ENCODE data around the gene ADGRE3.

The ADGRE3 gene

GRCh38 chr19:14674764-14675163 is at the start of gene ADGRE3:
ADGRE3 (minus strand) TSS chr19:14674844; CDS start chr19:14674770, 74 bp downstream.
- H3K4me1 Mint-ChIP-seq: peaks cover 20% of the 10 kb centered on the region
- peak within 1 kb of the TSS; percentile 26 for H3K27ac Mint-ChIP-seq
- ATAC-seq (ENCODE audit: low read depth) (peak; percentile 81), DNase-seq (ENCODE audit: low spot score in 2 of 2) (peak in 1 of 2 donors; percentile 29)
- no peaks in the 10 kb centered on the region for H3K36me3 Mint-ChIP-seq
- no peaks in the 10 kb centered on the region for H3K9me3 Mint-ChIP-seq
- peak within 1 kb of the TSS; percentile 4 for H3K4me3 Mint-ChIP-seq
- H3K27me3 Mint-ChIP-seq: no peaks in the 10 kb centered on the region

- no peaks in the 10 kb centered on the region for H3K4me1 Mint-ChIP-seq
- H3K9me3 Mint-ChIP-seq: peaks cover 30% of the 10 kb centered on the region
- no peaks in the 10 kb centered on the region for H3K27me3 Mint-ChIP-seq
- no peak overlapping the region for H3K27ac Mint-ChIP-seq
- no peak overlapping the region for H3K4me3 Mint-ChIP-seq
- ATAC-seq (ENCODE audit: low read depth): no peak
- H3K36me3 Mint-ChIP-seq: peaks cover 65% of the 10 kb centered on the region
- DNase-seq (ENCODE audit: low spot score in 2 of 2): no peak
These were observed 47.5 kb upstream of the ADGRE3 start for GRCh38 chr19:14722127-14722526.

- Mint-ChIP-seq H3K36me3 (peaks cover 85% of the 10 kb centered on the region), H3K4me1 (no peaks in the 10 kb centered on the region), H3K4me3 (no peak overlapping the region), H3K9me3 (peaks cover 31% of the 10 kb centered on the region), H3K27ac (no peak overlapping the region), H3K27me3 (no peaks in the 10 kb centered on the region)
- no peak for ATAC-seq (ENCODE audit: low read depth)
- no peak for DNase-seq (ENCODE audit: low spot score in 2 of 2)
These were observed 44.5 kb upstream of the ADGRE3 start for GRCh38 chr19:14719162-14719561.

GRCh38 chr19:14718522-14719116 is 44.0 kb upstream of the ADGRE3 start:
- no peak overlapping the region for H3K27ac Mint-ChIP-seq
- no peak for ATAC-seq (ENCODE audit: low read depth)
- no peaks in the 10 kb centered on the region for H3K4me1 Mint-ChIP-seq
- H3K27me3 Mint-ChIP-seq: no peaks in the 10 kb centered on the region
- no peak overlapping the region for H3K4me3 Mint-ChIP-seq
- peaks cover 33% of the 10 kb centered on the region for H3K9me3 Mint-ChIP-seq
- peaks cover 84% of the 10 kb centered on the region for H3K36me3 Mint-ChIP-seq
- DNase-seq (ENCODE audit: low spot score in 2 of 2): no peak

- H3K4me3 Mint-ChIP-seq: no peak overlapping the region
- DNase-seq (ENCODE audit: low spot score in 2 of 2): no peak
- peaks cover 27% of the 10 kb centered on the region for H3K9me3 Mint-ChIP-seq
- no peaks in the 10 kb centered on the region for H3K27me3 Mint-ChIP-seq
- H3K27ac Mint-ChIP-seq: no peak overlapping the region
- no peak for ATAC-seq (ENCODE audit: low read depth)
- H3K36me3 Mint-ChIP-seq: peaks cover 86% of the 10 kb centered on the region
- no peaks in the 10 kb centered on the region for H3K4me1 Mint-ChIP-seq
These were observed 41.2 kb upstream of the ADGRE3 start for GRCh38 chr19:14715841-14716240.

GRCh38 chr19:14704450-14704849 is 29.8 kb upstream of the ADGRE3 start:
- DNase-seq (ENCODE audit: low spot score in 2 of 2) (no peak), ATAC-seq (ENCODE audit: low read depth) (no peak)
- no peaks in the 10 kb centered on the region for H3K4me1 Mint-ChIP-seq
- H3K36me3 Mint-ChIP-seq: peaks cover 70% of the 10 kb centered on the region
- H3K9me3 Mint-ChIP-seq: no peaks in the 10 kb centered on the region
- H3K27me3 Mint-ChIP-seq: no peaks in the 10 kb centered on the region
- no peak overlapping the region for H3K27ac Mint-ChIP-seq
- H3K4me3 Mint-ChIP-seq: no peak overlapping the region

- Mint-ChIP-seq H3K4me3 (no peak overlapping the region), H3K27me3 (no peaks in the 10 kb centered on the region), H3K27ac (no peak overlapping the region), H3K9me3 (no peaks in the 10 kb centered on the region), H3K4me1 (no peaks in the 10 kb centered on the region), H3K36me3 (peaks cover 68% of the 10 kb centered on the region)
- DNase-seq (ENCODE audit: low spot score in 2 of 2) (no peak), ATAC-seq (ENCODE audit: low read depth) (no peak)
These were observed 29.2 kb upstream of the ADGRE3 start for GRCh38 chr19:14703833-14704232.

- no peaks in the 10 kb centered on the region for H3K27me3 Mint-ChIP-seq
- DNase-seq (ENCODE audit: low spot score in 2 of 2): no peak
These were observed 26.2 kb upstream of the ADGRE3 start for GRCh38 chr19:14700711-14701375.

GRCh38 chr19:14699641-14700040 is 25.0 kb upstream of the ADGRE3 start:
- Mint-ChIP-seq H3K36me3 (peaks cover 54% of the 10 kb centered on the region), H3K27me3 (no peaks in the 10 kb centered on the region)
- DNase-seq (ENCODE audit: low spot score in 2 of 2): no peak

More at GRCh38 chr19:14700711-14701375, 26.2 kb upstream of the ADGRE3 start:
- no peak for ATAC-seq (ENCODE audit: low read depth)
- Mint-ChIP-seq H3K27ac (no peak overlapping the region), H3K4me3 (no peak overlapping the region), H3K9me3 (no peaks in the 10 kb centered on the region), H3K36me3 (peaks cover 62% of the 10 kb centered on the region), H3K4me1 (no peaks in the 10 kb centered on the region)

GRCh38 chr19:14695471-14695870 is 20.8 kb upstream of the ADGRE3 start:
- no peak overlapping the region for H3K4me3 Mint-ChIP-seq
- H3K4me1 Mint-ChIP-seq: peaks cover 5% of the 10 kb centered on the region
- peaks cover 29% of the 10 kb centered on the region for H3K36me3 Mint-ChIP-seq
- no peak overlapping the region for H3K27ac Mint-ChIP-seq
- no peaks in the 10 kb centered on the region for H3K9me3 Mint-ChIP-seq
- ATAC-seq (ENCODE audit: low read depth): no peak
- DNase-seq (ENCODE audit: low spot score in 2 of 2): no peak
- H3K27me3 Mint-ChIP-seq: no peaks in the 10 kb centered on the region

More at GRCh38 chr19:14699641-14700040, 25.0 kb upstream of the ADGRE3 start:
- no peak for ATAC-seq (ENCODE audit: low read depth)
- Mint-ChIP-seq H3K27ac (no peak overlapping the region), H3K4me3 (no peak overlapping the region), H3K9me3 (no peaks in the 10 kb centered on the region), H3K4me1 (no peaks in the 10 kb centered on the region)

- H3K27ac Mint-ChIP-seq: no peak overlapping the region
- ATAC-seq (ENCODE audit: low read depth): no peak
- peaks cover 5% of the 10 kb centered on the region for H3K4me1 Mint-ChIP-seq
- no peak for DNase-seq (ENCODE audit: low spot score in 2 of 2)
- no peaks in the 10 kb centered on the region for H3K27me3 Mint-ChIP-seq
- H3K4me3 Mint-ChIP-seq: no peak overlapping the region
- no peaks in the 10 kb centered on the region for H3K9me3 Mint-ChIP-seq
- peaks cover 25% of the 10 kb centered on the region for H3K36me3 Mint-ChIP-seq
These were observed 20.1 kb upstream of the ADGRE3 start for GRCh38 chr19:14694641-14695266.

GRCh38 chr19:14689598-14690503 is 15.2 kb upstream of the ADGRE3 start, which contains the start of gene ZNF333:
ZNF333 (plus strand) TSS chr19:14690048; CDS start chr19:14693492, 3,444 bp downstream.
- ATAC-seq (ENCODE audit: low read depth): peak; percentile 89
- Mint-ChIP-seq H3K4me3 (peak within 1 kb of the TSS; percentile 97), H3K27ac (peak within 1 kb of the TSS; percentile 99), H3K9me3 (no peaks in the 10 kb centered on the region), H3K27me3 (no peaks in the 10 kb centered on the region), H3K36me3 (peaks cover 5% of the 10 kb centered on the region), H3K4me1 (peaks cover 12% of the 10 kb centered on the region)
- peak; percentile 94 to 96 for DNase-seq (ENCODE audit: low spot score in 2 of 2)

- H3K27ac Mint-ChIP-seq: no peak overlapping the region
- no peaks in the 10 kb centered on the region for H3K27me3 Mint-ChIP-seq
- ATAC-seq (ENCODE audit: low read depth) (no peak), DNase-seq (ENCODE audit: low spot score in 2 of 2) (peak in 1 of 2 donors; percentile 31)
- peaks cover 11% of the 10 kb centered on the region for H3K4me1 Mint-ChIP-seq
- H3K9me3 Mint-ChIP-seq: no peaks in the 10 kb centered on the region
- H3K4me3 Mint-ChIP-seq: no peak overlapping the region
- no peaks in the 10 kb centered on the region for H3K36me3 Mint-ChIP-seq
These were observed 11.8 kb upstream of the ADGRE3 start for GRCh38 chr19:14686411-14686810.

Measured in memory B cell (primary cell).